Measurements from ENCODE around the gene C15orf61.

Gene C15orf61

DNA sequence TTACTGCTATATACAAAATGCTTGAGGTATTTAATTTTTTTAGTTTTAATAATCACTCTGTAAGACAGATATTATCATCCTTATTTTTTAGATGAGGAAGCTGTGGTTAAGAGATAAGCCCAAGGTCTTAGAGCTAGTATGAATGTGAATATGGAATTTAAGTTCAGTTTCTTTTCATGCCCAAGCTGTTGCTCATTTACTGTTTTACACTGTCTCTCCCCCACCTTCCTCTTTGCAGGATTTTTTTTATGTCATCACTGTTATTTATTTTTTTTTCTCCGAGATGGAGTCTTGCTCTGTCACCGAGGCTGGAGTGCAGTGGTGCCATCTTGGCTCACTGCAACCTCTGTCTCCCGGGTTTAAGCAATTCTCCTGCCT lies 44.0 kb downstream of the C15orf61 start:
- H3K4me3 ChIP-seq (ENCODE audit: low read length), result no peak overlapping the region
- no peaks in the 10 kb centered on the region for H3F3A ChIP-seq (ENCODE audit: insufficient read depth, low read length)
- no peak overlapping the region for H3K9ac ChIP-seq (ENCODE audit: low read length)
- no peaks in the 10 kb centered on the region for H3K79me2 ChIP-seq (ENCODE audit: low read length)
- H3K9me3 ChIP-seq (replicated peaks; ENCODE audit: insufficient read depth, low read length), result no peaks in the 10 kb centered on the region
- H3K27ac ChIP-seq (ENCODE audit: low read length), result 0 out of 2 replicates have a peak overlapping the region, but pooled peaks have one; percentile 20
- H2AFZ ChIP-seq (ENCODE audit: low read length), result no peak overlapping the region
- no peaks in the 10 kb centered on the region for H3K9me2 ChIP-seq (replicated peaks; ENCODE audit: insufficient read depth, low read length)
- DNase-seq, result no peak
- TF ChIP-seq, protein P1, sequence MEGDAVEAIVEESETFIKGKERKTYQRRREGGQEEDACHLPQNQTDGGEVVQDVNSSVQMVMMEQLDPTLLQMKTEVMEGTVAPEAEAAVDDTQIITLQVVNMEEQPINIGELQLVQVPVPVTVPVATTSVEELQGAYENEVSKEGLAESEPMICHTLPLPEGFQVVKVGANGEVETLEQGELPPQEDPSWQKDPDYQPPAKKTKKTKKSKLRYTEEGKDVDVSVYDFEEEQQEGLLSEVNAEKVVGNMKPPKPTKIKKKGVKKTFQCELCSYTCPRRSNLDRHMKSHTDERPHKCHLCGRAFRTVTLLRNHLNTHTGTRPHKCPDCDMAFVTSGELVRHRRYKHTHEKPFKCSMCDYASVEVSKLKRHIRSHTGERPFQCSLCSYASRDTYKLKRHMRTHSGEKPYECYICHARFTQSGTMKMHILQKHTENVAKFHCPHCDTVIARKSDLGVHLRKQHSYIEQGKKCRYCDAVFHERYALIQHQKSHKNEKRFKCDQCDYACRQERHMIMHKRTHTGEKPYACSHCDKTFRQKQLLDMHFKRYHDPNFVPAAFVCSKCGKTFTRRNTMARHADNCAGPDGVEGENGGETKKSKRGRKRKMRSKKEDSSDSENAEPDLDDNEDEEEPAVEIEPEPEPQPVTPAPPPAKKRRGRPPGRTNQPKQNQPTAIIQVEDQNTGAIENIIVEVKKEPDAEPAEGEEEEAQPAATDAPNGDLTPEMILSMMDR (IDR thresholded peaks at IDR 0.05; ENCODE audit: low read length), result no peak
- no peak for TF ChIP-seq EZH2phosphoT487 (IDR thresholded peaks at IDR 0.05; ENCODE audit: low read length)
- TF ChIP-seq EZH2 (optimal IDR thresholded peaks at IDR 0.05; ENCODE audit: low read depth, low read length), result no peak
- no peaks in the 10 kb centered on the region for H4K20me1 ChIP-seq (ENCODE audit: insufficient read depth, low read length)
- H3K4me1 ChIP-seq (ENCODE audit: low read length), result peaks cover 15% of the 10 kb centered on the region
- H3K4me2 ChIP-seq (ENCODE audit: low read depth, low read length), result peak overlapping the region; percentile 44
- no peaks in the 10 kb centered on the region for H3K36me3 ChIP-seq (replicated peaks; ENCODE audit: insufficient read depth, low read length)
- no peaks in the 10 kb centered on the region for H3K27me3 ChIP-seq (replicated peaks; ENCODE audit: insufficient read depth, low read length)

DNA sequence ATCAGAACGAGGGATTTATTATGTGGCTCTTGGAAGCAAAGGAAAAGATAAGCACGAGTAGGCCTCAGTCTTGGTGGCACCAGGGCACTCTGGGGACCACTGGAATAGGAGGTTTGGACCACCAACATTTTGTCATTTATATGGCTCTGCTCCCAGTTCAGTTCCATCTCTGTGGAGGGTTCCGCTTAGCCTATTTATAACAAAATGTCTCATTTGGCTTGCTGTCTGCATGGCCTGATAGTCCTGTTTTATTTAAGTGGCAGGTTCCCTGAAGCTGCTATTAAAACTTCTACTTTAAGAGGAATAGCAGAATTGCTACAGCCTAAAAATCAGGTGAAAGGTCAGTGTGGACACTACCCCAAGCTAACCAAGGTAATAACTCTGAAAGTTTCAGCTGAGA lies 48.7 kb downstream of the C15orf61 start:
- H3K4me2 ChIP-seq (ENCODE audit: low read depth, low read length), result no peak overlapping the region
- no peak for DNase-seq

DNA sequence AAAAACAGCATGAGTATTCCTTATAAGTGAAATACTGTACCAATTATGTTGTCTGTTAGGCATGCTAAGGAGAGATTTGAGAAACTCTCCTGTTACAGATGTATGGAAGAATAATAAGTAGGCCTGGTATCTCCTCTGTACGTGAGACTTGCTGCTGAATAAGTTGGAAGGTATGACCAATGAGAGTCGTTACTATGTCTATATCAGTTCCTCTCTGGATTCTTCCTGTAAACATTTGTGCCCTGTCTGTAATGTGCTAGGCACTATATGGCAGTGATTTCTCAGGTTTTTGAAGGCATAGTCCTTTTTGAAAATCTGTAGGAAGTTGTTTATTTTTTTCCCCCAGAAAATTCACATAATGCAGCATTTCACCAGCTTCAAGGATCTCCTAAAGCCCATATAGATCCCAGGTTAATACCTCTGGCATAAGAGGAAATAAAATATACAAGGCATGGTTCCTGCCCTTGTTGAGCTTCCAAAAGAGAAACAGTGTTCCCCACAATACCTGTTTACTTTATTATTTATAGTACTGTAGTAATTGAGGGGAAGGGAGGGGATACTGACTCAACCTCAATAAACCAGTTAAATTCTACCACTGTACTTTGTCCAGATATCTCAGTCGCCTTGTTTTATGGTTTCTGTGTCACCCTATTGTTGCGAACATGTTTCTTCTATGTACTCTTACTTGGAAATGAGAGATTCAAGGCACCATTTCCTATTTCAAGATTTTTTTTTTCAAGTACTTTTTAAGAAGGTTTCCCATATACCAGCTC lies 50.1 kb downstream of the C15orf61 start:
- Histone ChIP-seq H3K36me3 (replicated peaks; ENCODE audit: insufficient read depth, low read length) (no peaks in the 10 kb centered on the region), H3K79me2 (ENCODE audit: low read length) (no peaks in the 10 kb centered on the region), H3K27me3 (replicated peaks; ENCODE audit: insufficient read depth, low read length) (no peaks in the 10 kb centered on the region), H3K9me3 (replicated peaks; ENCODE audit: insufficient read depth, low read length) (no peaks in the 10 kb centered on the region), H4K20me1 (ENCODE audit: insufficient read depth, low read length) (no peaks in the 10 kb centered on the region), H2AFZ (ENCODE audit: low read length) (no peak overlapping the region), H3K27ac (ENCODE audit: low read length) (no peak overlapping the region), H3K4me2 (ENCODE audit: low read depth, low read length) (no peak overlapping the region), H3K9me2 (replicated peaks; ENCODE audit: insufficient read depth, low read length) (no peaks in the 10 kb centered on the region), H3K4me3 (ENCODE audit: low read length) (no peak overlapping the region), H3K4me1 (ENCODE audit: low read length) (0 out of 2 replicates have a peak, but pooled peaks cover 4% of the 10 kb centered on the region), H3F3A (ENCODE audit: insufficient read depth, low read length) (no peaks in the 10 kb centered on the region), H3K9ac (ENCODE audit: low read length) (no peak overlapping the region)
- no peak for DNase-seq
- TF ChIP-seq EZH2phosphoT487 (IDR thresholded peaks at IDR 0.05; ENCODE audit: low read length), result no peak
- TF ChIP-seq EZH2 (optimal IDR thresholded peaks at IDR 0.05; ENCODE audit: low read depth, low read length), result no peak
- TF ChIP-seq, protein P1 (IDR thresholded peaks at IDR 0.05; ENCODE audit: low read length), result no peak

More for the DNA sequence above, 48.7 kb downstream of the C15orf61 start:
- Histone ChIP-seq H3K4me1 (ENCODE audit: low read length) (peaks cover 9% of the 10 kb centered on the region), H3K9me3 (replicated peaks; ENCODE audit: insufficient read depth, low read length) (no peaks in the 10 kb centered on the region), H3K27me3 (replicated peaks; ENCODE audit: insufficient read depth, low read length) (no peaks in the 10 kb centered on the region), H3K27ac (ENCODE audit: low read length) (no peak overlapping the region), H2AFZ (ENCODE audit: low read length) (no peak overlapping the region), H4K20me1 (ENCODE audit: insufficient read depth, low read length) (no peaks in the 10 kb centered on the region), H3K36me3 (replicated peaks; ENCODE audit: insufficient read depth, low read length) (no peaks in the 10 kb centered on the region), H3K9ac (ENCODE audit: low read length) (no peak overlapping the region), H3K79me2 (ENCODE audit: low read length) (no peaks in the 10 kb centered on the region), H3K9me2 (replicated peaks; ENCODE audit: insufficient read depth, low read length) (no peaks in the 10 kb centered on the region), H3K4me3 (ENCODE audit: low read length) (no peak overlapping the region), H3F3A (ENCODE audit: insufficient read depth, low read length) (no peaks in the 10 kb centered on the region)
- TF ChIP-seq EZH2phosphoT487 (IDR thresholded peaks at IDR 0.05; ENCODE audit: low read length) (no peak), EZH2 (optimal IDR thresholded peaks at IDR 0.05; ENCODE audit: low read depth, low read length) (no peak)
- TF ChIP-seq, protein P1 (IDR thresholded peaks at IDR 0.05; ENCODE audit: low read length), result no peak
